Kasumi-1 (cell line): ENCODE measurements around the gene COA8.
"Not testable (repeated sequence)": the region's sequence is repeated elsewhere in the genome, so short reads cannot be mapped to it uniquely, and the experiment has no call there.

Experiments
- DNase-seq, 2 experiments: peaks; one replicate each; lab custom pipeline; 2025; lab: John Stamatoyannopoulos, UW

COA8 gene

DNA sequence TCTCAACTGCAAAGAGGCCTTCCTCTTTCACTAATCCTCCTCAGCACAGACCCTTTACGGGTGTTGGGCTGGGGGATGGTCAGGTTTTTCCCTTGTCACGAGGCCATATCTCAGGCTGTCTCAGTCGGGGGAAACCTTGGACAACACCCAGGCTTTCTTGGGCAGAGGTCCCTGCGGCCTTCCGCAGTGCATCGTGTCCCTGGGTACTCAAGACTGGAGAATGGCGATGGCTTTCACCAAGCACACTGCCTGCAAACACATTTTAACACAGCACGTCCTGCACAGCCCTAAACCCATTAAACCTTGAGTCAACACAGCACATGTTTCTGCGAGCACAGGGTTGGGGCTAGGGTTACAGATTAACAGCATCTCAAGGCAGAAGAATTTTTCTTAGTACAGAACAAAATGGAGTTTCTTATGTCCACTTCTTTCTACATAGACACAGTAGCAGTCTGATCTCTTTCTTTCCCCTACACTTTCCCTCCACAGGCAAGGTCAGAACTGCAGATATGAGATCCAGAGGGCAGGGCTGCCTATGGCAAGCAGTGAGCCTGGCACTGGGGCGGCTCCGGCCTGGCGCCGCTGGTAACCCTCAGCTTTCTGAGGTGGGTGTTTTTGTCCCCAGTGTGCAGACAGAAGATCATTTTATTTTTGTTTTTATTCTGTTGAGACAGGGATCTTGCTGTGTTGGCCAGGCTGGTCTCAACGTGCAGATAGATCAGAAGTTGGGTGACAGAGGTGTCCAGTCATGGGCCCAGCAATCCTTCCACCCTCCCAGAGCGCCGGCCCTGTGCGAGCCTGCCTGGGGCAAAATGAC, 37.1 kb upstream of the COA8 start:
- DNase-seq: not testable (repeated sequence)

DNA sequence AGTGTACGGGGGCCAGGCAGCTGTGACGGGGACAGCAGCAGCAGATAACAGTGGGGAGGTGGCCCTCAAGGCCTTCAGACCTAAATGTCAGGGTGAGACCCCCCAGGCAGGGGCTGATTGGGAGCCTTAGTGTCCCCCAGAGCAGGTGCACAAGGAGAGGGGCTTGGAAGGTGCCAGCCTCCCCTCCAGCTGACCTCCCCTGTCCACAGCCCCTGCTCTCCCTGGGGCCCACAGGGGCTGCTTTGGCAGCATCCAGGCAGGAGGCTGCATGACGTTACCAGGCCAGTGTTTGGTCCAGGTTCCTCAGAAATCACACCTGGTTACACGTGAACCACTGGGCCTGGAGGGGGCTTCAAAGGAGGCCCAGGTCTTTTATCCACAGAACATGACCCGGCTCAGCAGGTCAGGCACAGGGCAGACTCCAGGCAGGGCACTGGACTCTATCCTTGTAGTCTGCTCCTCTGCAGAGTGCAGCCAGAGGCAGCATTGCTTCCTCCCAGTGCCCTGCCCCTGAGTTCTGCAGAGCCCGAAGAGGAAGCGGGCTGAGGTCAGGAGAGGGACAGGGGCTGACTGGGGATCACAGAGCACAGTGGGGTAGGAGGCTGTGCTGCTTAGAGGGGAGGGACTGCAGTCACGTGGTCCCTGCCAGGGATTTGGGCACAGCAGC, 36.4 kb upstream of the COA8 start:
- peak; percentile 68 to 78 for DNase-seq

DNA sequence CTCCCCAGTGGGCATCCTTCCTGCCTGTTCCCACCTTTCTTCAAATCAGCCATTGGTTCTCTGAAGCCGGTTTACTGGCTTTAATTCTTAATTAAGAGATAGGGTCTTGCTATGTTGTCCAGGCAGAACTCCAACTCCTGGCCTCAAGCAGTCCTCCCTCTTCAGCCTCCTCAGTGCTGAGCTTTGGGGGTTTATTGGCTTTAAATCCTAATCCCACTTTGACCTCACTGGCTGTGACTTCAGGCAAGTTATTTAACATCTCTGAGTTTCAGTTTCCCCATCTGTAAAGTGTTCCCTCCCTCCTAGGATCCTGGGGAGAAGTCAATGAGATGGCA, 35.9 kb upstream of the COA8 start:
- DNase-seq: no peak

DNA sequence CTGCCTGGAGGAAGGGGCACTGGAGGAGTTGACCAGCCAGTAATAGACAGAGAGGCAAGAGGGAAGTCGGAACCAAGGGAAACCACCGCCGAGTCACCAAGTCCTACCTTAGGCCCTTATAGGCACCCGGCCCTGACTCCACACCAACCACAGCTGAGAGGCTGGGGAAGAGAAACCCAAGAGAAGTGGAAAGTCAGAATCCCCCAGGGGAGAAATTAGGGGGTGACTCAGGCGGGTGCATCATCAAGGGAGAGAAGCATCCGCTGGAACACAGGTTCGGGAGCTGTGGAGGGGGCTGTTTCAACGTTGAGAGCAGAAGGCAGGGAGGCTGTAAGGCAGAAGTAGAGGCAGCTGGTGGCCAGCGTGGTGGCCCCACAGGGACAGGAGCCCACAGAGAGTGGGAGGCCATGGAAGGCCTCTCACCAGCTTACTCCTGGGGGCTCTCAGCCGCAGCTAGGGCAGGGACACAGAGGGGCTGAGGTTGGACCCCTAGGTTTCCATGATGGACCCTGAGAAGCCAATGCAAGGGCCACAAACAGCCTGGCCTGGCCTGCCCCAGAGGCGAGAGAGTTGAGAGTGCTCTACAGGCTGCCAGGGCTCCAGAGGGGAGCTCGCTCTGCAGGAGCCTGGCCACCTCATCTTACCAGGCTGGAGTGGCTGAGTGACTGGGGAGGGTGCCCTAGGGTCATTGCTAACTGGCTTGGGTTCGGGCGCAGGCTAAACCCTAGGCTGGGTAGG, 35.2 kb upstream of the COA8 start:
- no peak for DNase-seq

DNA sequence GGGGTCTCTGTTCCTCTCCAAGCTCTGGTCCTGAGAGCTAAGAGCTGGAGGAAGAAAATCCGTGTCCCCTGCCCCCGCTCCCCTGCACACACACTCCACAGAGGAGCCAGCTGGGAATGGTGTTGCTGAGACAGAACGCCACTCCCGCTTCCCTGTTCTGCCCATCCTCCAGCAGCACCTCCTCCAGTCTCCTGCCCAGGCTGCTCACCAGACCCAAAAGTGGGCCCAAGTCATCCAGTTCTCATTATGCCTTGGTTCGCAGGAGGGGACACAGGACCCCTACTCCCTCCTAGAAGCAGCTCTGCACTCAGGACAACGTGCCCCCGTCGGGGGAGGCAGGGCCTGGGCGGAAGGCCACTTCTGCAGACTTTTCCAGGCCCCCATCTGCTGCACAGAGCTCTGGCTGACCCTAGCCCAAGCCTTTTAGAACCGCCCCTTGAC, 34.6 kb upstream of the COA8 start:
- DNase-seq: no peak

DNA sequence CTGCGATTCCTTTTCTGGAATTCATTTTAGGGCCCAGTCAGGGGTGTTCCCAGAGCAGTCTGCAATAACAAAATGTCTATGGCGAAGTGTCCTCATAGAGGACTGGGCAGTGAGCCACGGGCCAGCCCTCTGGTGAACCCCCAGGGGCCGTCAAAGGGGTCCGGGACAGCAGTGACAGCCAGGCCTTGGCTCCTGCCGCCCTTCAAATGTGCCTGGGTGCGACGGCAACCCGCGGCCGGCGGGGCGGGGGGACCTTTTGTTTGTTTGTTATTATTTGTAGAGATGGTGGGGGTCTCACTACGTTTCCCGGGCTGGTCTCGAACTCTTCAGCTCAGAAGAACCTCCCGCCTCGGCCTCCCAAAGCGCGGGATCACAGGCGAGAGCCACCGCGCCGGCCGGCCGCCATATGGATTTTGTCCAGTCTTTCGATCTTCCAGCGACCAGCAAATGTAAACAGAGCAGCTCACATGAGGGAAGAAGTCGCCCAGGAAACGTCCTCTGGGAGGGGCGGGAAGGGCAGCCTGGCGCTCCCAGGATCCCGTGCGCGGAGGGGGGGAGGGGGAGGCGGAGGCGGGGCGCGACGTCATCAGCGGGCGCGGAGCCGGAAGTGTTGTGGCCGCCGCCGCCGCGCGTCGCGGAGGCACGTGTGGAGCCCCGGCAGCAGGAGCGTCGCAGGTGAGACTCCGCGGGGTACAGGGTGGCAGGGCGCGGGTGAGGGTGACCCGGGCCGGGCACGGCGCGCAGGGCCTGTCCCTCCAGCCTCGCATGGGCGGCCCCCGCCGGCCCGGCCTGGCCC, 34.0 kb upstream of the COA8 start, which contains the start of gene TRMT61A:
Gene TRMT61A, plus strand, starts transcription at position 610 of the 796 bp plus-strand sequence. CDS start 783 bp downstream, outside the sequence.
- DNase-seq: peak; percentile 72 to 79

DNA sequence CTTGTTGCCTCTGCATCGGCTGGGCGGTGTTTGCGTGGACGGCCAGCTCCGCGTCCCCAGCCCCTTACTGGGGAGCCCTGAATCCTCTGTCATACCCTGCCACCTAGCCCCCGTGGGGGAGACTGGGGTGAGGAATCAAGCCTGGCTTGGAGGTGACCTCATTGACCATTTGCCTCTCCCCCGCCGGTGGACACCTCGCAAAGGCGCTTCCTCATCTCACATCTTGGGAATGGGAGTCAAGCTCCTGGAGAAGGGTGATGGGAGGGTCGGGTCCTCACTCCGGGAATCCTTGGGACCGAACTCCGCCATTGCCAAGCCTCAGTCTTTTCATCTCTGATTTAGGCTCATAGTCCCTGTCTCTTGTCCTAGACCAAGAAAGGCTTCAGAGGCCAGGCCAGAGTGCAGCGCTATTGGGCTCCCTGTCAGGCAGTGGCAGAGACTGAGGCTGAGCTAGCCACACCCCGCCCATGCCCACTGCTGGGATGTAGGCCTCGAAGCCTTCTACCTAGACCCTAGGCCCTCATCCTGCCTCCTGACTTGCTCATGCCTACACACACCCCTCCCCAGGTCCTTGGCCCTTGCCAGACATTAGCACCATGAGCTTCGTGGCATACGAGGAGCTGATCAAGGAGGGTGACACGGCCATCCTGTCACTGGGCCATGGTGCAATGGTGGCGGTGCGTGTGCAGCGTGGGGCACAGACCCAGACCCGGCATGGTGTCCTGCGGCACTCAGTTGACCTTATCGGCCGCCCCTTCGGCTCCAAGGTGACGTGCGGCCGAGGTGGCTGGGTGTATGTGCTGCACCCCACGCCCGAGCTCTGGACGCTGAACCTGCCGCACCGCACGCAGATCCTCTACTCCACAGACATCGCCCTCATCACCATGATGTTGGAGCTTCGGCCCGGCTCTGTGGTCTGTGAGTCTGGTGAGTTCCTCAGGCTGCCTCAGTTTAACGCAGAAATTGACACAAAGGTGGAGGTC, 33.1 kb upstream of the COA8 start:
- DNase-seq: no peak

DNA sequence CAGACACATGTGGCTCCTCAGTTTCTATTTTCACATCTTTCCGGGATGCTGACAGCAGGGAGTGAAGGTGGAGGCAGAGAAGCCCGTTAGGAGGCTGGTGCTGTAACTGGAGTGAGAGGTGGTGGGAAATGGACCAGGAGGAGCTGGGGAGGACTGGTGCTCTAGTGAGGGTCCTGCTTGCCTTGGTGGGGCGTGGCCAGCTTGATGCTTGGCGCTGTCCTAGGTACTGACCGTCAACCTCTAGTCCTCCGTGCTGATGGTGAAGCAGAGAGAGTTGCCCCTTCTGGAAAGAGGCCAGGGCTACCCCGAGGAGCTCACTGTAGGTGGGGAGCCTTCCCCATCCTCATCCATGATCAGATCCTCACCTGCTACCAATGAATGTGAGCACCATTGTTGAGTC, 32.4 kb upstream of the COA8 start:
- DNase-seq: peak; percentile 17 to 33

DNA sequence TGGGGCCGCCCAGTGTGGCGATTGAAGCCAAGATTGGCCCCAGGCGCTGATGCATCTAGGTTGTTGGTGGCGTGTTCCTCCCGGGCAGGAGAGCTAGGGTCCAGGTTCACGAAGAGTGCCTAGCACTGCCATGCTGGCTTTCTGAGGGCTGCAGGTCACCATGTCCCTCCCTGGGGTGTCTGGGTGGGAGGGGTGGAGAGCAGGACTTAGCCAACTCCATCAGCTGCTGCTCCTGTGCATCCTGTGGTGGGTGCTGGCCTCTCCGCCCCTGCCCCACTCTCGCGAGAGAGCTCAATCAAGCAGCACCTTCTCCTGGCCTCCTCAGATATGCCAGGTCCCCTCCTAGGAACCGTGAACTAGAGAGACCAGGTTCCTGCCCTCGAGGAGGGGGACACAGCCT, 31.9 kb upstream of the COA8 start:
- no peak for DNase-seq

DNA sequence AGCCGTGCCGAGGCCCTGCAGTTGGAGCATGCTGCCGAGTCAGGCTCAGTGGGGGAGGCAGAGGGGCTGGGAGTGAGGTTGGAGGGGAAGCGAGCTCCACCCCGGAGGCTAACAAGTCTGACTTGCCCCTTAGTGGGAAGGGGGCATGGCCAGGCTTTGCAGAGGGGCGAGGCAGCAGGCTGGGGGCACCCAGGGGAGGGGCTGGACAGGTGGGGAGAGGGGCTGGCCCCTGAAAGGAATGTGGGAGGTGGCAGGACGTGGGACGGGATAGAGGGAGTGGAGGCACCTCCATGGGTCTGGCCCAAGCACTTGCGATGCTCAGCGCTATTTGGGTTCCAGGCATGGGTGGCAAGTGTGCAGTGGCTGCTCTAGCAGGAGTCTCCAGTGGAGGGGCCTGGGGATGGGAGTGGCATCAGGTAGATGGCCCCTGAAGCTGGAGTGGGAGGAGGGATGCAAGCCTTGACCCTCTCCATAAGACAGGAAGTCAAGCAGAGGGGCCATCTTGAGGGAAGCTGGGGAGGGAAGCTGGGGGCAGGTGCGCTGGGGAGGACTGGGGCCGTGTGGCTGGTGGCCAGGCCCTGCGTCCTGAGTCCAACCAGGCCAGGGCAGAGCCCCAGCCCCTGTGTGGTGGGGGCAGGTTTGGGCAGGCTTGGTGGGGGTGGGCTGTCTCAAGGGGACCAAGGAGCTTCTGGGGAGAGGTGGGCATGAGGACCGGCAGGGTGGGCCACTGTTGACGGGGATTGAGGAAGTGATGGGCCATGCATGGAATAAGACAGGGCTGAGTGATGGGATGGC, 31.1 kb upstream of the COA8 start:
- no peak for DNase-seq

DNA sequence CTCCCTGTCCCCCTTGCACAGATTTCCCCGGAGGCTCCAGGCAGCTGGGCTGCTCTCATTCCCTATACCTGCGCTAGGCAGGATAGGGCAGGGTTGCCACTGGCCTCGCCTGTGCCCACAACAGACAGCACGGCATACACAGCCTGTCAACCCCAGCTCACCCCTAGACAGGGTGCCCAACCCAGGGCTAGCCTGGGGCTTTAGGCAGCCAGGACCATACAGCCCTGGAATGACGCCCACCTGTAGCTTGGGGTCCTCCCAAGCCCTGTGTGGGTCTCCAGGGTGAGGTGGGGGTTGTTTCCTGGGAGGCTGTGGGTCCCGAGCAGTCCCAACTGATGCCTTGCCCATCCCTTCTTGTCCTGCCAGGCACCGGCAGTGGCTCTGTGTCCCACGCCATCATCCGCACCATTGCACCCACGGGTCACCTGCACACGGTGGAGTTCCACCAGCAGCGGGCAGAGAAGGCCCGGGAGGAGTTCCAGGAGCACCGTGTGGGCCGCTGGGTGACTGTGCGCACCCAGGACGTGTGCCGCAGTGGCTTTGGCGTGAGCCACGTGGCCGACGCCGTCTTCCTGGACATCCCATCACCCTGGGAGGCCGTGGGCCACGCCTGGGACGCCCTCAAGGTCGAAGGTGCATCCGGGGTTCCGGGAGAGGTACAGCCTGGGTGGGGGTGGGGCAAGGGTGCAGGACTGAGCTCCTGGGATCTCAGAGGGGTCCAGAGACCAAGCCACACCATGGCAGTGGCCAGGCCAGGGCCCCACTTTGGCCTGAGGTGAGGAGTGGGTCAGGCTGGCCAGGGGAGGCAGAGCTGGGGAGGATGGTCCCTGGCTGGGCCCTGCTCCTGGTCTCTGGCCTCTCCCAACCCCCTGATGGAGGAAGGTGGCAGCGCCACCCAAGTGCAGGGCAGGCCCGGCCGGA, 30.3 kb upstream of the COA8 start:
- no peak for DNase-seq

DNA sequence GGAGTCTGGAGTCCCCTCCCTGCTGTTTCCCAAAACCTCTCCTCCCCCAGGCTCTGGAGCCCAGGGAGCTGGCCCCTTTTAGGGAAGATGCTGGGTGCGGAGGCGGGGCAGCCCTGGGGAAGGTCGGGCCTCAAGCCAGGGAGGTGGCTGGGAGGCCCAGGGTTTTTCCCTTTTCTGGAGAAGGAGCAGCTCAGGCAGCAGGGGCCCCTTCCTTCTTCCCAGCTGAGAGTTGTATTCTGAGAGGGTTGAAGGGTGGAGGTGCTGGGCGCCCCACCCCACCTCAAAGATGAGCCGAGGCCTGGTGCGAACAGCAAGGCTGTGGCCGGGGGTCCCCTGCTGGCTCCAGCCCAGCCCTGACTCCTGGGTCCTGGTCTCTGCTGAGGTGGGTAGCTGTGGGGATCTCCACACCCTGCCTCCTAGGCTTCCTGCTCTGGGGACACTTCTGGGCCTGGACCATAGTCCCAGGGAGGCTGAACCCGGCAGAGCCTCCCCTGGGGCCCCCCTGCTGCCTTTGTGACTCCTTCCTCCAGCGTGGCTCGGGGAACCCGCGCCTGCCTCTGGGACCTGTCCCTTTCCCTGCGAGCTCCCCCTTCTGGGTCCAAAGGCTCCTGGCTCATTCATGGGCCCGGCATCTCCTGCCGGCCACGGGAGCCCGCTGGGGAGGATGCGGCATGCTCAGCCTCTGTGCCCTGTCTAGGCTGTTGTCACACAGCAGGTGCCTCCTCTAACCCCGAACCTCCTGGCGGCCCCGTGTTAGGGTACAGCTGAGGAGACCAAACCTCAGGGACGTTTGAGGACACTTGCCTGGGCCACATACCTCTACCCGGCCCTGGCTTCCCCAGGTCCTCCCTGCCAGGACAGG, 29.4 kb upstream of the COA8 start:
- DNase-seq: peak; percentile 5 to 15

DNA sequence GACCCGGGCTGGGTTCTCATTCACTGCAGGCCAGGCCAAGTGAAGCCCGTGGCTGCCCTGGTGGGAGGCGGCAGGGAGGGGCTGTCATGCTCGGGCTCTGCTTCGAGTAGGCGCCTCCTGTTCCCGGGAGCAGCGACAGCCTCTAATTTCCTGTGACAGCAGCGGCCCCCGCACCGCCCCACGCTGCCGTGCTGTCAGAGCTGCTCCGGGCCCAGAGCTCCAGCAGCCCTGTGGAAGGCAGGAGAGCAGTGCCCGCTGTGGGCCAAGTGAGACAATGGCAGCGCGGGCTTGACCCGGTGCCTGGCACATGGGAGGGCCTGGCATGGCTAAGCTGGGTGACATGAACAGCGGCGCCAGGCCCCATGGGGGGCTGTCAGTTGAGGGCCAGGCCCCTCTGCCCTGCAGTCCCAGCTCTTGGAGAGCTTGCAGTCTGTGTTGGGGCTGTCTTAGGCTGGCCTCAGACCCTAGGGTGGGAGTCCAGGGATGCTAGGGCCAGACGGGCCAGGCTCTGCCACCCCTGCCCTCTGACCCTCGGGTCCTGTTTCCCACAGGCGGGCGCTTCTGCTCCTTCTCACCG, 28.7 kb upstream of the COA8 start:
- DNase-seq: no peak

DNA sequence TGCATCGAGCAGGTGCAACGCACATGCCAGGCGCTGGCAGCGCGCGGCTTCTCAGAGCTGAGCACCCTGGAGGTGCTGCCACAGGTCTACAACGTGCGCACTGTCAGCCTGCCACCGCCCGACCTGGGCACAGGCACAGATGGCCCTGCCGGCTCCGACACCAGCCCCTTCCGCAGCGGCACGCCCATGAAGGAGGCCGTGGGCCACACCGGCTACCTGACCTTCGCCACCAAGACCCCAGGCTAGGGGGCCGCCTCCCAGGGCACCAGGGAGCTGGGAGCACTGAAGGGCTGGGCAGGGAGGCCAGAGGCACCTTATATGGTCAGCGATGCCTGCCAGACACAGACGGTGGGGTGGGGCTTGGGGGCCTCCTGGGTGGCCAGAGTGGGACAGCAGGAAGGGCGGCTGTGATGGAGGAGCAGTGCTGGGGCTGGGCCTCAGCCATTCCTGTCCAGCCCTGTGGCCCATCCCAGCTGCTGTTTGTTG, 28.1 kb upstream of the COA8 start:
- DNase-seq: no peak

DNA sequence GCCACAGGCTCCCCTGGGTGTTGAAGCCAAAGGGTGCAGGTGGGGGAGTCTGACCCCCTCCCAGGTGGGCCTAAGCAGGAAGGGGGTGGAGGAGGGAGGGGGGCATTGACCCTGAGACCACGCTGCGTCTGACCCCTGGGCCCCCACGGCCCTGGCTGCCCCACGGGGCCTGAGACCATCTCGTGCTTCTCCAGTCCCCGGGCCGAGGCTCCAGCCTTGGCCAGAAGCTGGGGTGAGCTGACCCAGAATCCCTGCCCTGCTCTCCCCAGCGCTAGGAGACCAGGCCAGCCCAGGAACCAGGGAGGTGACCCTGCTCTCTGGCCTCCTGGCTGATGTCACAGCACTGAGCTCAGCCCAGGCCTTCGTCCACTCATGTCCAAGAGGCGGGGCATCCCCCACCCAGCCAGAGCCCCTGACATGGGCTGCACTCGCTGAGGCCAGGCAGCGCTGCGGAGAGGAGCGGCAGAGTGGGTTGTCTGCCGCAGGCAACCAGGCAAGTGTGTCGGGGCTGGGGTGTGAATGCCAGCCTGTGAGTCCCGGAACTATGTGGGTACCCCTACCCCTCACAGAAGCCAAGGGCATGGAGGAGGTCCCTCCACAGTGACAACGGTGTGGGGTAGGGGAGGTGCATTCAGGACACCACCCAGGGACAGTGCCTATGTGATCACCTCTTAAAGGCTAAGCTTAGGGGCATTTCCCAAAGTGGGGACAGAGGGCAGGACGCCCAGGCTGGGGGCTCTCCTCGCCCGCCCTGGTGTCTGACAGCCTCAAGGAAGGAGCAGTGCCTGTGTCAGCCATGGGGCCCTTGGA, 27.5 kb upstream of the COA8 start:
- no peak for DNase-seq

DNA sequence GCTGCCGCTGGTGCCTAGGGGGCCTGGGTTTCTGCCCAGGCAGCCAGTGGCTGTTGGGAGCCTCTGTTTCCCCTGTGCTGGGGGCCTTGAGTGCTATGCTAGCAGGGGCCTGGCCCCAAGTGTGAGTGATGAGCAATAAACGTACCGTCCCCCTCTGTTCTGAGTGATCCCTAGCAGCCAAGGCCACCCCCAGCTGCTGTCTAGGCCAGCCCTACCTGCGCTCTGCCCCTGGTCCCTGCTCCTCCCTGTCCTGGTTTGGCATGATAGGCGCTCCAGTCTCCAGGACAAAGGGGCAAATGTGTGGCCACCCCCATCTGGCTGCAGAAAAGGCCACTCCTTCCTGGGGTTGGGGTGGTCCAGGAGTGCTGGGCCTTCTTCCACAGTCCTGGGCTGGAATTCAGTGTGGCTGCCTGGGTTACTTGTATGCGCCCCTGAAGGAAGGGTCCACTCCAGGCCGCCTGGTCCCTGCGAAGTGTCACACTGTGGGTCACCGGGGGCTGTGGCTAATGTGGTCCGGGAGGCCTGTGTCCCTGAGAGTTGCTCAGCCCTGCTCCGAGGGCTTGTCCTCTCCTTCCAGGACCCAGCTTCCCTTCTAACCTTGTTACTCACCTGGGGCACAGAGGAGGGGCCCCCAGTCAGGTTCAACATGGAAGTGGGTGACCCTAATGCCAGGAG, 26.7 kb upstream of the COA8 start:
- no peak for DNase-seq
